GM12801 (cell line): ENCODE results near the gene RTN4RL1.

ENCODE experiments used
- TF ChIP-seq, protein P1 (sequence below): IDR thresholded peaks from one replicate; pipeline ENCODE4 v1.5.1; 2011; ENCODE audit warnings: control low read depth; ENCODE audit not compliant: insufficient read length; ENCODE audit errors: extremely low read depth

The RTN4RL1 gene

DNA sequence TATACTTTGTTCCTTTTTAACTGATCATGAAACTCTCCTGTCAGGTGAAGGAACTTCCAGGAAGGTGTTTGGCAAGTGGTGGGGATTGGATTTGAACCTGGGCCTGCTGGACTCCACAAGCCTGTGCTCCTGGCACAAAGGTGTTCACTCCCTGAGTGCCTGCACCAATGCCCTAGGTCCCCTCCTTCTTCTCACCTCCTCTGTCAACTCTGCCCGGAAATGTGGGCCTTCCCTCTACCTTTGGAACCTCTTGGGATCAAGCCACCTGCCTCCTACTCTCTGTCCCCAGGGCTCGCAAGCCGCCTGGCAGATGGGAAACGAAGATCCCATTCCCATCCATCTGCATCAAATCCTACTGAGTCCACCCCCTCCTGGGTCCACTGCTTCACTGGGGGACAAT, 40.0 kb downstream of the RTN4RL1 start:
- TF ChIP-seq, protein P1, sequence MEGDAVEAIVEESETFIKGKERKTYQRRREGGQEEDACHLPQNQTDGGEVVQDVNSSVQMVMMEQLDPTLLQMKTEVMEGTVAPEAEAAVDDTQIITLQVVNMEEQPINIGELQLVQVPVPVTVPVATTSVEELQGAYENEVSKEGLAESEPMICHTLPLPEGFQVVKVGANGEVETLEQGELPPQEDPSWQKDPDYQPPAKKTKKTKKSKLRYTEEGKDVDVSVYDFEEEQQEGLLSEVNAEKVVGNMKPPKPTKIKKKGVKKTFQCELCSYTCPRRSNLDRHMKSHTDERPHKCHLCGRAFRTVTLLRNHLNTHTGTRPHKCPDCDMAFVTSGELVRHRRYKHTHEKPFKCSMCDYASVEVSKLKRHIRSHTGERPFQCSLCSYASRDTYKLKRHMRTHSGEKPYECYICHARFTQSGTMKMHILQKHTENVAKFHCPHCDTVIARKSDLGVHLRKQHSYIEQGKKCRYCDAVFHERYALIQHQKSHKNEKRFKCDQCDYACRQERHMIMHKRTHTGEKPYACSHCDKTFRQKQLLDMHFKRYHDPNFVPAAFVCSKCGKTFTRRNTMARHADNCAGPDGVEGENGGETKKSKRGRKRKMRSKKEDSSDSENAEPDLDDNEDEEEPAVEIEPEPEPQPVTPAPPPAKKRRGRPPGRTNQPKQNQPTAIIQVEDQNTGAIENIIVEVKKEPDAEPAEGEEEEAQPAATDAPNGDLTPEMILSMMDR: no peak

DNA sequence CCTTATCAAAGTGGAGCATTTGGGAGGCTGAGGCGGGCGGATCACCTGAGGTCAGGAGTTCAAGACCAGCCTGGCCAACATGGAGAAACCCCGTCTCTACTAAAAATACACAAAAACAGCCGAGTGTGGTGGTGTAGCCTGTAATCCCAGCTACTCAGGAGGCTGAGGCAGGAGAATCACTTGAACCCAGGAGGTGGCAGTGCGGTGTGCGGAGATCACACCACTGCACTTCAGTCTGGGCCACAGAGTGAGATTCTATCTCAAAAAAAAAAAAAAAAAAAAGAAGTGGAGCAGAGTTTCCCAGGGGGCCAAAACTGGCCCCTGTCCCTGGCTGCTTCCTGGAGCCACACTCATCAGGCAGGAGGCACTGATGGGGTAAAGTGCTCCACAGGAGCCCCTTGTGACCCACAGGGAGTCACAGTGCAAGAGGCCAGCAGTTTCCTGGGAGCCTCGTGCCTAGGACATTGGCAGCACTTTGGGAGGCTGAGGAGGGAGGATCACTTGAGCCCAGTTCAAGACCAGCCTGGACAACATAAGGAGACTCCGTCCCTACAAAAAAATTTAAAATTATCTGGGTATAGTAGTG, 44.4 kb downstream of the RTN4RL1 start:
- TF ChIP-seq, protein P1: no peak

DNA sequence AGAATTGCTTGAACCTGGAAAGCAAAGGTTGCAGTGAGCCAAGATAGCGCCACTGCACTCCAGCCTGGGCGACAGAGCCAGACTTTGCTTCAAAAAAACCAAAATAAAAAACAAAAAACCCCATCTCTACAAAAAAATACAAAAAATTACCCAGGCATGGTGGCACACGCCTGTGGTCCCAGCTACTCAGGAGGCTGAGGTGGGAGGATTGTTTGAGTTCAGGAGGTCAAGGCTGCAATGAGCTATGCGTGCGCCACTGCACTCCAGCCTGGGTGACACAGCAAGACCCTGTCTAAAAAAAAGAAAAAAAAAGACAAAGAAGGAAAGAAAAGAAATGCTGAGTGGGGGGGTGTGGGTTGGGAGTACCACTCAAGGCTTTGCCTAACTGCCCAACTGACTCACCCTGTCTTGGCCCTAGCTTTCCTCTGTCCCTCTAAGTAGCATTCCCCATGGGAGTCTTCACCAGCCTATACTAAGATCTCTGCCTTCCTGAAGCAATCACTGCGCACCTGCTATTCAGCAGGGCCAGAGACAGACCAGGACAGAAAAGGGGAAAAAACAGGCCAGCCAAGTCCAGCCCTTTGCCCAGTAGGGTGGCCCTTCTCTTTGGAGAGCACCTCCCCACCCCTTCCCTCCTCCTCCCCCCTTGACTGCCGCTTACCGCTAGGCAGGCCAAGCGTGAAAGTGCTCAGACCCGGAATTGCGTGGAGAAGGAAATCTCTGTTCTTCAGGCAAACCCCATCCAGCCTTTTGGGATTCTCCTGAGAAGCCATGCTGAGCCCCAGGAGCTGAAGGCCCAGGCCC, 45.8 kb downstream of the RTN4RL1 start:
- TF ChIP-seq, protein P1: no peak

DNA sequence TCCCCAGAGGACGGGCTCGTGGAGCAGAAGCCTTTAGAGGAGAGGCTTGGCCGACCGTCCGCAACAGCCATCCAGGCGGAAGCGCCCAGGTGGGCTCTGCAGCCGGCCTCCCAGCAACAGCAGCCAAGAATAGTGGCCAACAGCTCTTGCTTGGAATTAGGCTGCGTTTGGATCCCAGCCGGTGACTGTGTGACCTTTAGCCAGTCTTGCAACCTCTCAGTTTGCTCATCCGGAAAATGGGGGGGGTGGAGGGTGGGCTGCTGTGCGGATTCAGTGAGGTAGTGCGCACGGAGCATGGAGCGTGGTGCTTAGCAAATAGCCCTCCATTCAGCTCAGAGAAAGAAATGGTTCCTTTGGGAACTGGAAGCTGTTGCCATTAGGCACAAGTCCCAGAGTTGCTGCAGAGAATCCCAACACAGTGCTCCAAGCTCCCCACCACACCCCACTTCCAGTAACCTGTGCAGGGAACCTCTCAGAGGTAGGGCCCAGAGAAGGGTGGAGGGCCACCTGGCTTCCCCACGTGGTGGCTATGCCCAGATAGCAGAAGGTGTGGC, 46.7 kb downstream of the RTN4RL1 start:
- TF ChIP-seq, protein P1: no peak

DNA sequence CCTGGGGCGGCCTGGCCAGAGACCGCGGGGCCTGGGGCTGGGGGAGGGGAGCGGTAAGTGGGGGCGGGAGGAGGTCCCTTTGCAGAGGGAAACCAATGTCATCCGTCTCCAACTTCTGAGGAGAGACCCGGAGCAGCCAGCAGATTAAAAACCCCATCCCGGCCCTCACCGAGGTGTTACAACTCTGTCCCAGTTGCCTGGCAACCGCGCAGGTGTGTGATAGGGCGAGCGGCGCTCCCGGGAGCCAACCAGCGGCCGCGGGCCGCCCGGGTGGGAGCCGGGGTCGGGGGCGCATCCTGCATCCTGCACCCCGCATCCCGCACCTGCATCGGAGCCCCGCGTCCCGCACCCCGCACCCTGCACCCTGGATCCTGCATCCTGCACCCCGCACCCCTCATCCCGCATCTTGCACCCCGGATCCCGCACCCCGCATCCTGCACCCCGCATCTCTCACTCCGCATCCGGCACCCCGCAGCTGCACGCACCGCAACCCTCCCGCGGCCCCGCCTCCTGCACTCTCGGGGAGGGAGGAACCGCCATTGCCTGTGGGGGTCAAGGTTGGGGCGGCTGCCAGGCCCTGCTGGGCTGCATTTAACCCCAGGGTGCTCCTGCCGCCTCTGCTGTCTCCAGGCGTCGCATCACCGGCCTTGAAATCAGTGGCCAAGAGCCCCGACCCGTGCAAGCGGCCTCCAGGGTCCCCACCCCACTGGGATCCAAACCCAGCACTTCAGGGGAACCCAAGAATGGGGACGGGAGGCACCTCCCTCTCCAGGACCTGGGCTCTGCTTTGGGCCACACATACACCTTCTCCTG, 47.3 kb downstream of the RTN4RL1 start:
- TF ChIP-seq, protein P1: no peak

DNA sequence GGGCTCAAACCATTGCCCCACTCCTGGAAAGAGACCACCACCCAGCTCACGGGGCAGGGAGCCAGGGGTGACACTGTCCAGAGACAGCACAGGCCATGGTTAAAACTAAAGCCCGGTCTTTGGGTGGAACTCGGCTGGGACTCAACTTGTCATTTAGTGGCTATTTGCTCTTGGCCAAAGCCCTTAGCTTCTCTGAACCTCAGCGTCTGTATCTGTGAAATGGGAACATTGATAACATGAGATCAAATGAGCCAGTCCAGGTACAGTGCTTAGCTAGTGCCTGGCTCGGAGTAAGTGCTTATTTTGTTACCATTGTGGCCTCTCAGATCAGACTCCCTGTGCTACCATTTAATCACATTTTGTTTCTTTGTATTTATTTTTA, 48.5 kb downstream of the RTN4RL1 start:
- TF ChIP-seq, protein P1: no peak

DNA sequence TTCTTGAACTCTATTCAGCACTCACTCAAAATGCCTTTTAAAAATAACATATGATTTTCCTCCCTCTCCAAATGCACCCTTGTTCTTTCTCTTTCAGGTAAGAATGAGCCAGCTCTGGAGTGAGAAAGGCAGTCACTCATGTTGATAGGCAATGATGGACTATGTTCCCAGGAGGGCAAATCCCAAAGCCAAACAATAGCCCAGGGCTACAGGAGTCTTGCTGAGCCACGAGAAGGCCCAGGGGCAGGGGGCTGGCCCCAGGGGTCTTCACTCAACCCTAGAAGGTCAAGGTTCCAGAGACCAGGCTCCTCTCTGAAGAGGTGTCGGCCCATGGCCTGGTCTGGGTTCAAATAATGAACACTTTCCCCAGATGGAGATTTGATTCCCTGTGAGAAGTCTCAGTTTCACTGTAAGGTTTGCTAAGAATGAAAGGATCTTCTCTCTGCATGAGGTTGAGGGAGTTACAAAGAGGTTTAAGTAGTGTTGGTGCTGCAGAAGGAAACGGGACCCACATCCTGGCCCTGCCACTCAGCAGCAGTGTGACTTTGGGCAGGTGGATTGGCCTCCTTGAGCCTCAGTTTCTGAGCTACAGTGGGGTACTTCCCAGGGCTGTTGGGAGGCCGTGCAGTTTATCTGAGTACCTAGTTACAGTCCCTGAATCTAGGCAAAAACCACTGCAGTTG, 49.0 kb downstream of the RTN4RL1 start:
- TF ChIP-seq, protein P1: no peak
